ENCODE measurements around the gene NCAM2. TPM values are rescaled to one million over a fixed set of nuclear protein-coding genes. Genes with fewer than 3 reads are reported as not detected.

Gene NCAM2
- total RNA-seq, 1 donor from 2014 or later, result 2.8 TPM

DNA sequence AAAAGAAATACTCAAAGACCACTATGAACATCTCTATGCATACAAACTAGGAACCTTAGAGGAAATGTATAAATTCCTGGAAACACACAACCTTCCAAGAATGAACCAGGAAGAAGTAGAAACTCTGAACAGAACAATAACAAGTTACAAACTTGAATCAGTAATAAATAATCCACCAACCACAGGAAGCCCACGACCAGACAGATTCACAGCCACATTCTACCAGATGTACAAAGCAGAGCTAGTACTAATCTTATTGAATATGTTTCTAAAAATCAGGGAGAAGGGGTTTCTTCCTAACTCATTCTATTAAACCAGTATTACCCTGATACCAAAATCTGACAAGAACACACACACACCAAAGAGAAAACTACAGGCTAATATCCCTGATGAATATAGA is 263.8 kb downstream of the NCAM2 start:
- DNase-seq (ENCODE audit: low spot score), result no peak
- intact Hi-C loops (cut with DNase I), result no loop called here

DNA sequence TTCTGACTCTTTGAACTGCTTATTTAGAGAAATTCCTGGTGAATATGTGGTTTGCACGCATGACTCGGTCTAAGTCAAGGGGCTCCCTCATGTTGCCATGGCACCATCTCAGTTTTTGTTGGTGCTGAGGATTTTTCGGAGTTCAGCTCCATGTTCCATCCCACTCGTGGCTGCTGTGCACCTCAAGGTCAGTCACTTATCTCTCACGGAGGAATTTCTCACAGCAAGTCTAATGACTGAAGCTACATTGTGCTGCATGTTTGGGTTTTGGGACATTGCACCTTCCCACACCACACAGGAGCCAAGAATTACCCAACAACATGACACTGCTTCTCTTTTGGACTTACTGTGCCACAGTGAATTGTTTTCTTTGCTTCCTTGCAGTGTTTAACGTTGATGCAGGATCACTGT is 269.9 kb downstream of the NCAM2 start:
- intact Hi-C loops (cut with DNase I), result no loop called here
- no peak for DNase-seq (ENCODE audit: low spot score)

DNA sequence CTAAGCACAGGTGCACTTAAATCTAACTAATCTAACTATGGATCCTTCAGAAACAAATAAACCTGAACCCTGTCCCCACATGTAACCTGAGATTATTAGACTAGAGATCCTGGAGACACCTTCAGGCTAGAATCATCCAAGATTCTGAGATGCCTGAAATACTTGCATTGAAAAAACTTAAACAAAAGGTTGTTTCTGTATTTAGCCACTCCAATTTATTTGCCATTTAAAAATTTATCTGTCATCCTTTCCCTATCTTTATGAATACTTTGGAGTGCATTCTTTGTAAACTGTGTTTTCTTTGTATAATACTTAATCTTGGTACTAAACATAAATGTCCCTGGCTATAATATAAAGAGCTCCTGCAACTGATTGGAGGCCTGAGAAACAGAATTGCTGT is 270.7 kb downstream of the NCAM2 start:
- intact Hi-C loops (cut with DNase I), result no loop called here

DNA sequence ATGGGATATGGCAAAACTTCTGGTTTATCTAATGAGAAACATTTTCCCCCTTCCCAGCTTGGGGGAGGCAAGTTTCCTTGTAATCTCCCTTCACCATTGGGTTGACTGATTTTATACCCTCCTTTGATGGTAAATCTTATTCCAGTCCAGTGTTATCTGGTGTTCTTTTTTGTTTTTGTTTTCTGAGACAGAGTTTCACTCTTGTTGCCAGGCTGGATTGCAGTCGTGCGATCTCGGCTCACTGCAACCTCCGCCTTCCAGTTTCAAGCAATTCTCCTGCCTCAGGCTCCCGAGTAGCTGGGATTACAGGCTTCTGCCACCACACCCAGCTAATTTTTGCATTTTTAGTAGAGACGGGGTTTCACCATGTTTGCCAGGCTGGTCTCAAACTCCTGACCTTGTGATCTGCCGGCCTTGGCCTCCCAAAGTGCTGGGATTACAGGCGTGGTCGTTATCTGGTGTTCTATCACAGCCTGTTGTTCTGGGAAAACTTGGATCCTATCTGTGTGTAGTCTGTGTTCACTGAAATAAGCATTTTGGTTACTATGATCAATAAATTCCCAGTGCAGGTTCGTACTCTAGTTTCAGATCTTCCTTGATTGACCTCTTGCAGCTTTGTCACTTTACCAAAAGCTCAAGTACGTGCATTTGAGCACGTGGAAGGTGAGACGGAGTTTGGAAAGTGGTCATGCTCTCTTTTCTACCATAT is 281.1 kb downstream of the NCAM2 start:
- no peak for DNase-seq (ENCODE audit: low spot score)
- intact Hi-C loops (cut with DNase I), result no loop called here

More for the DNA sequence above, 270.7 kb downstream of the NCAM2 start:
- no peak for DNase-seq (ENCODE audit: low spot score)

DNA sequence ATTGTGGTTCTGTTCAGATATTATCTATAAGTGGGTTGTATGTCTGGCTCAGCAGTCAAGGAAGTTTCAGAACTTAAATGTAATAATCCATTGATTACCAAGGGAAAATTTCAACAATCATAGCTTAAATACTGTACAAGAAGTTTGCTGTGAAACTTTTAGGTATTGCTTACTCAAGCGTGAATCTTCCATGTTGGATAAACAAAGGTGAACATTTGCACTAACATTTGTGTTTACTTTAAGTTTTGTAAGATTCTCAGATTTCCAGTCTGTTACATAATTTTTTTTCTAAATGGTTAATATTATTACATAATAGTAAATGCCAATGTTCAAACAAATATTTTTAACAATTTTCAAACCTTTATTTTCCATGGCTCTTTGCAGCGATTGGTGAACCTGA is 285.6 kb downstream of the NCAM2 start:
- intact Hi-C loops (cut with DNase I), result no loop called here
- DNase-seq (ENCODE audit: low spot score), result no peak

DNA sequence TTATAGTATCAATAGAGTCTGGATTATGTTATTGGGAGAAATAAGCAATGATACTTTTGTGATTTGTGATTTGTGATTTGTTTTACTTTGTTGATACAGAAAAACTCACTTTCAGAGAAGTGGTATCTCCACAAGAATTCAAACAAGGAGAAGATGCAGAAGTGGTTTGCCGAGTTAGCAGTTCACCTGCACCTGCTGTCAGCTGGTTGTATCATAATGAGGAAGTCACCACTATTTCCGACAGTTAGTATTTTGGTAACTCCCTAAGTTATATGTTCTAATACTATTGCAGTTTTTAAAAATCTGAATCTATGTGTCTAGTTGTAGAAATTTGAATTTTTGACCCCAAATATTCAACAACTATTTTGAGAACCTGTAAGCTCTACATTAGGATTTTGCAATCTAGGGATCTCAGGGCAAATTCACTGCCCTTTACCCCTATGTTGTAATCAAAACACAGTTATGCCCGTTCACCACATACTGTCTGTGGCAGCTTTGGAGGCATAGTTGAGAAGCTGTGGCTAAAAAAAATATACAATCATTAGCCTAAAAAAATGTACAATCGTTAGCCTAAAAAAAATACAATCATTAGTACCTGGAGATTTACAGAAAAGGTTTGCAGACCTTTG is 288.1 kb downstream of the NCAM2 start:
- intact Hi-C loops (cut with DNase I), result no loop called here
- no peak for DNase-seq (ENCODE audit: low spot score)

DNA sequence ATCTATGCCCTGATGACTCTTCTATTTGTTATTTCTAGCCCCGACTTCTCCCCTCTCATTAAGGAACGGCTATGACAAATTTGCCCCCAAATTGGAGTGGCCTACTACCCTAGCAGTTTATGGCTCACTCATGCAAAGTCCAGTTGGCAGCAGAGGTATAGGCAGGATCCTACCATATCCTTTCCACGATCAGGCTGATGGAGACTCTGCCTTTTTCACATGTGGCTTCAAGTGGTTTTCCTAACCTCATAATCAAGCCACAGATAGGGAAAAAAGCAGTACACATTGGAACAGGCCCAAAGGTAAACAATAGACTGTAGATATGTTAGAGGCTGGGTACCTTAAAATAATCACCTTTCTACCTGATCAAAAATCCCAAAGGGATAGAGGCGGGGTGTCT is 292.5 kb downstream of the NCAM2 start:
- intact Hi-C loops (cut with DNase I), result no loop called here

DNA sequence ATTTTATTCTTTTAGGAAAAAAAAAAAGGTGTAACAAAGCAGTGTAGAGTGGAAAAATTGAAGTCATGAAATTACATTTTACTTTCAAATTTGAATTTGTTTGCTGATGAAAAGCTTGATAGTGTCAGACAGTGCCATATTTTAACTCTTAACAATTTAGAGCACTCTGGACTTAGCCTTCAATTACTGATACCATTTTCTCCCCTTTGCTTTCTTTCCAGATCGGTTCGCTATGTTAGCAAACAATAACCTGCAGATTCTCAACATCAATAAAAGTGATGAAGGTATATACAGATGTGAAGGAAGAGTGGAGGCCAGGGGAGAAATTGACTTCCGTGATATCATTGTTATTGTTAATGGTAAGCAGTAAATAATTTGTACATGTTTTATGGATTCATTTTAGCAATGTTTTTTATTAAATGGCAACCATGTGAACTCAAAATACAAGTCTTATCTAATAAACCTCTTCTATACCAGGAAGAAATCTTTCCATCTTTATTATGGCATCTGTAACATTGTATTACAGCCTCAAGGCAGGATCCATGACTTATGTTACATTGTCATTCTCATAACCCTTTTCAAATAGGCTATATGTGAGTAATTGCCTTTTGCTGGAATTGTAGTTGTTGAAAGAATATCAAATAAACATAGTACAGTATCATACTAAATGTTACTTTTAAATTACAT is 293.8 kb downstream of the NCAM2 start:
- intact Hi-C loops (cut with DNase I), result no loop called here
- DNase-seq (ENCODE audit: low spot score), result no peak

More for the DNA sequence above, 292.5 kb downstream of the NCAM2 start:
- DNase-seq (ENCODE audit: low spot score), result no peak

DNA sequence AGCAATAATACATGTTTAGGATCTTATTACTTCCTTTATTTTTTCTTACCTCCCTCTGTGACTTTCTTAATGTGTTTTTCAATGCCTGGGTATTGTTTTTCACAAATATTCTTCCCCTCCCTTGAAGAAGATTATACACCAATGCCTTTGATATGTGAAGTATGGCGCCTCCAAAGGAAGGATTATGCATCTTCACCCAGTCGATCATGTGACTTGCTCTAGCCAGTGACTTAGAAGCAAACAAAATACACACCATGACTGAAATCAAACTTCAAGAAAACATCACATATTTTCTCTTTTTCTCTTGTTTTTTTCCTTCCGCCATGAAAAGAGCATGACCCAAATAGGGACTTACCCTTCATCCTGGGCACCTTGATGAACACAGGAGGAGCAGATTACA is 297.1 kb downstream of the NCAM2 start:
- DNase-seq (ENCODE audit: low spot score), result no peak
- intact Hi-C loops (cut with DNase I), result no loop called here

DNA sequence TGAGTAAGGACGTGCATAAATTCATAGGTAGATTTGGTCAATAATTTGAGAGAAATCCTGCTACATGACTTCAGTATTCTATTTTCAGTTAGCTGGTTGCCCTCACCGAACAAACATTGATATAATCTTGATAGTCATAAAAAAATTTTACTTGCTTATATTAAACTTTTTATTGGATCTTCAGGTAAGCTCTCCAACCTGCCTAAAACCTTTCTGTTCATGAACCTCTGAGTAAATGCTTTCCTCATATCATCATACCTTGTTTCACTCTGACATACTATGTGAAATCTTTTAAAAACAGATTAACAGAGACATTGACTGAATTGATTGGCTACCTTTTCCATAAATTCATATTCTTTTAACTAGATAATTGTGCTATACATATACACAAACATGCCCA is 299.0 kb downstream of the NCAM2 start:
- DNase-seq (ENCODE audit: low spot score), result no peak
- intact Hi-C loops (cut with DNase I), result no loop called here

DNA sequence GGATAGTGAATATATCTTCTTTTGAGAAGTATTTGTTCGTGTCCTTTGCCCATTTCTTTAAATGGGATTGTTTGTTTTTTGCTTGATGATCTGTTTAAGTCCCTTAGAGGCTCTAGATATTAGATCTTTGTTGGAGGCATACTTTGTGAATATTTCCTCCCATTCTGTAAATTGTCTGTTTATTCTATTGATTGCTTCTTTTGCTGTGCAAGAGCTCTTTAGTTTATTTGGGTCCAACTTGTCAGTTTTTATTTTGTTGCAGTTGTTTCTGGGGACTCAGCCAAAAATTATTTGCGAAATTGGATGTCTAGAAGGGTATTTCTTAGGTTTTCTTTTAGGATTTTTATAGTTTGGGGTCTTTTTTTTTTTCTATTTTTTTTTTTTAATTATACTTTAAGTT is 302.8 kb downstream of the NCAM2 start:
- intact Hi-C loops (cut with DNase I), result no loop called here

DNA sequence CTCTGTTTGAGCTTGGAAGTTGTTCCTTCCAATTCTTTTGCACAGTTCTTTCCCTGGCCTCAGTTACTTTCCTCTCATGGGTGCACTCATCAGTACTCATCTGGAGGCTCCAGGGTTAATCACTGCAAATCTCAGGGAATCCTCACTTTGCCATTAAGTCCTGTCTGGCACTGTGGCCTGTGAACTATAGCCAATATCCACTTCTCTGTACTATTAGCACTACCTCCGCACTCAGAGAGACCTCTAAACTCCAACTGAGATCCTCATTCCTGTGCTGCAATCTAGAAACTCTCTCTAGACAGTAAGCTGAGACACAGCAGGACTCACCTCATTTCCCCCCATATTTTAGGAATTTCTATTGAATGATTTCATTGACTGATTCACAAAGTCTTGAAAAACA is 311.3 kb downstream of the NCAM2 start:
- no peak for DNase-seq (ENCODE audit: low spot score)
- intact Hi-C loops (cut with DNase I), result no loop called here

More for the DNA sequence above, 302.8 kb downstream of the NCAM2 start:
- DNase-seq (ENCODE audit: low spot score), result no peak

DNA sequence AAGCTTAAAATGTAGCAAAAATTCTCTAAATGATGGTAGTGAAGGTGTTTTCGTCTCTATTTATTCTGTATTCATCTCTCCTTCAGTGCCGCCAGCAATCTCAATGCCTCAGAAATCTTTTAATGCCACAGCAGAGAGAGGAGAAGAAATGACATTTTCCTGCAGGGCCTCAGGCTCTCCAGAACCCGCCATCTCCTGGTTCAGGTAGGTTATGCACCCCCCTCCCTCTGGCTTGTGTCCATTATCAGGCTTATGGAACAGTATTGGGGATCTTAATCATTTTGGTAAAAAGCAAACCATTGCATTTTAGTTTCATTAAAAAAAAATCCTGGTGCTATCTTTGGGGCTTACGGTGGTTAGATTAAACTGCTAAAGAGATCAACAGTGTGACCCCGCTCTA is 326.1 kb downstream of the NCAM2 start:
- intact Hi-C loops (cut with DNase I), result no loop called here
- no peak for DNase-seq (ENCODE audit: low spot score)

DNA sequence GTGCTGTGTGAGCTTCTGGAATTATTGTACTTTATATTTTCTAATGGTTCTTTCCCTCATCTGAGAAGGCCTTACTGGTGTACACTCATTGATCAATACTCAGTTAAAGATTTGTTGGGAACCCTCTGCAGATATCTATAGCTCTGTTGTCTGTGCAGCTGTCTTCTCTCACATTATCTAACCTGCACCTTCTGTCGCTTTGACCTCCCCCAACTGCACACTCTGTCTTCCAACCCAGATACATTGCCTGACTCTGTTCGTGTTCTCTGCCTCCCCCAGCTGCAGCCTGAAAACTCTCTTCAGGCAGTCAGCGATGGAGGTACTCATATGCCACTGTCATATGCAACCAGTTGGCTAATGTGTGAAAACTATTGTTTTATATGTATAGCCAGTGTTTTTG is 334.3 kb downstream of the NCAM2 start:
- intact Hi-C loops (cut with DNase I), result no loop called here
- DNase-seq (ENCODE audit: low spot score), result no peak

DNA sequence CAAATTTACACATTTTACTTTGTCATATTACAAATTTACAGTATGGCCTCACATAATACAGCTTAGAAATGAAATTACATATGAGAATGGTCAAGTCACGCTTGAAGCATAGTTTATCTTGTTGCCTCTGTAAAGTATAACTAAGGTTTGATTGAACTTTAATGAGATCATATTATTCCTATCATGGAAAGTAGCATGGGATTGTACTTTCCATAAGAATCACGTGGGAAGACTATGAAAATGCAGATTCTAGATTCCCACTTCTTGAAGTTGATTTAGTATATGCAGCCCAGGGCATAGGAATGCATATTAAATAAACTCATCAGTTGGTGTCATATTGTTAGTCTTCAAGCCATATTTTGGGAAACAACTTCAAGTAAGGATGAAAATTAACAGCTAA is 342.8 kb downstream of the NCAM2 start:
- intact Hi-C loops (cut with DNase I), result no loop called here
- no peak for DNase-seq (ENCODE audit: low spot score)

DNA sequence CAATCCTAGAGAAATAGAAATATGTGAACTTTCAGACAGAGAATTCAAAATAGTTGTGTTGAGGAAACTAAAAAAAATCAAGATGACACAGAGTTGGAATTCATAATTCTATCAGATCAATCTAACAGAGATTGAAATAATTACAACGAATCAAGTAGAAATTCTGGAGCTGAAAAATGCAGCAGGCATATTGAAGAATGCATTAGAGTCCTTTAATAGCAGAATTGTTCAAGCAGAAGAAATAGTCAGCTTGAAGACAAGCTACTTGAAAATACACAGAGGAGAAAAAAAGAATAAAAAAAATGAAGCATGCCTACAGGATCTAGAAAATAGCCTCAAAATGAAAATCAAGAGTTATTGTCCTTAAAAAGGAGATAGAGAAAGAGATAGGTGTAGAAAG is 347.1 kb downstream of the NCAM2 start:
- intact Hi-C loops (cut with DNase I), result no loop called here
- DNase-seq (ENCODE audit: low spot score), result no peak

DNA sequence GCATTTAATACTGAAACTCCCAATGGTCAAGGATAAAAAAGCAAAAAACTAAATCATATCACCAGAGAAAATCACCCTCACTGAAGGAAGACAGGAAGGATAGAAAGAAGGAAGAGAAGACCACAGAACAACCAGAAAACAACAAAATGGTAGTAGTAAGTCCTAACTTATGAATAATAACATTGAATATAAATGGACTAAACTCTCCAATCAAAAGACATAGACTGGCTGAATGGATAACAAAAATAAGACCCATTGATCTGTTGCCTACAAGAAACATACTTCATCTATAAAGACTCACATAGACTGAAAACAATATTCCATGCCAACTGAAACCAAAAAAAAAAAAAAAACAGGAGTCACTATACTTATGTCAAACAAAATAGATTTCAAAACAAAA is 347.7 kb downstream of the NCAM2 start:
- no peak for DNase-seq (ENCODE audit: low spot score)
- intact Hi-C loops (cut with DNase I), result no loop called here

DNA sequence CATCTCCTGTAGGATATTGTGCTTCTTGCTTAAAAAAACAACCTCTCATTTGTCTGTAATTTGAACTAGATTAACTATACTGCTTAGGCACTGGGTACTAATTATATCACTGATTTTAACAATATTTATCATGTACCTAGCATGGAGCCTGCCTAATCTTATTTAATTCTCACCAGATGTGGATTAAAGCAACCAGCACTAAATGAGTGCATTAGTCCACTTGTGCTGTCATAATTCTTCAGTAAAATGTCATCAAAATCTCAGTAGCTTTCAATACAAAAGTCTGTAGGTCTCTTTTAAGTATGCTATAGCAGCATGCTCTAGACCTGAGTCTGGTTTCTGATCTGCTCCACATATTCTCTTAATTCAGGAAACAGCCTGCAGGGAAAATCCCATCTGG is 368.1 kb downstream of the NCAM2 start:
- intact Hi-C loops (cut with DNase I), result no loop called here
- no peak for DNase-seq (ENCODE audit: low spot score)

DNA sequence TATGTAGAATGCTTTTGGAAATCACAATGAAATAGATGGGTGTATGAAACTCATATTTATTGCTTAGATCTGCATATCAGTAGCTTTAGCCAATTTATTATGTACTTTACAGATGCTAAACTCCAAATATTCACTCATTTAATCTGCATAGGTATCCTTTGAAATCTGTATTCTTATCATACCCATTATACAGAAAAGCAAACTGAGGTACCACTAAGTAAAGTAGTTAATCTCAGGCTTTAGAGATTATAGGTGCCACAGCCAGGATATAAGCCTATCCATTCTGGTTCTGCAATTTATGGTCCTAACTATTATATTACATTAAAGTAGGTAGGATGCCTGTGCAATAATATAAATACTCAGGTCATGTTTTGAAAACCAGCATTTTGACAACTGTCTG is 369.4 kb downstream of the NCAM2 start:
- no peak for DNase-seq (ENCODE audit: low spot score)
- intact Hi-C loops (cut with DNase I), result no loop called here

DNA sequence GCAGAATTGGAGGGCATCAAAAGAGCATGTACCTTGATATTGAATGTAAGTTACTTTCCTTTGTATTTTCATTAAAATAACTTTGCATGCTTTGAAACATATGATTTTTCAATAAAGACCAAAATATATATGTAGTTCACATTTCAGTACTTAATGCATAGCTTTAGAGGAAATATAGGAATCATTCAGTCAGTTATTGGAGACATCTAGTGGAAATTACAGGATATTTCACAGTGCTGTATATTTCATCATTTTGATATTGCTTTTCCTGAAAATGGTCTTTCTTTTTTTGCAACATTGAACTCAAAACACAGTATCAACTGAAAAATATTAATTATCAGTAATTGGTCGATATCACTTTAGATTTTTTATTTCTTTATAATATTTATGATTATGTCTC is 375.8 kb downstream of the NCAM2 start:
- DNase-seq (ENCODE audit: low spot score), result no peak
- intact Hi-C loops (cut with DNase I), result no loop called here

DNA sequence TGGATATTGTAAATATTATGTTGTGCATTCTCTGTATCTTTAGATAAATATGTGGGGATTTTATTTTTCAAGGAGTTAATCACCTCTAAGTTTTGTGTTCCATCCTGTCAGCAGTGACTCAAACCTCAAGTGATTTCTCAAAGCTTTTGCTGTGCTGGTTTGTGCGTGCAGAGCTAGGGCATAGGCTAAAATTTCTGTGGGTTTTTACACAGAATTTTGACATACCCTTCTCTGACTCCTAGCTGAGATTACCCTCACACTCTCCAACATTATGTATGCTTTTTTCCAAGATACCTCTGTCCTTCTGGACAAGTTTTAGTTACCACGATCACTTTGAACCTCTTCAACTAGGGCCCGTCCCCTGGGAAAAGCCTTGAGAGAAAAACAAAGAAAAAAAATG is 384.9 kb downstream of the NCAM2 start:
- no peak for DNase-seq (ENCODE audit: low spot score)
- intact Hi-C loops (cut with DNase I), result no loop called here

All from cardiac septum (tissue), 1 donor.